ENCODE data around the gene RNF183. TPM values are rescaled to one million over a fixed set of nuclear protein-coding genes. Genes with fewer than 3 reads are reported as not detected.
A peak's percentile ranks its signal among the peaks of the same experiment; 100 is the strongest.

The RNF183 gene, protein sequence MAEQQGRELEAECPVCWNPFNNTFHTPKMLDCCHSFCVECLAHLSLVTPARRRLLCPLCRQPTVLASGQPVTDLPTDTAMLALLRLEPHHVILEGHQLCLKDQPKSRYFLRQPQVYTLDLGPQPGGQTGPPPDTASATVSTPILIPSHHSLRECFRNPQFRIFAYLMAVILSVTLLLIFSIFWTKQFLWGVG
- total RNA-seq = not detected in 2 replicates

- Histone ChIP-seq H3K4me2 (ENCODE audit: insufficient read depth, low read length) (no peak within 1 kb of the TSS), H4K20me1 (ENCODE audit: insufficient read depth, low read length) (no peaks in the 10 kb centered on the region), H3K79me2 (ENCODE audit: insufficient read depth, low read length) (no peaks in the 10 kb centered on the region), H3K27me3 (ENCODE audit: insufficient read depth, low read length) (peaks cover 18% of the 10 kb centered on the region), H3K36me3 (ENCODE audit: insufficient read depth, low read length) (no peaks in the 10 kb centered on the region), H3K9me3 (ENCODE audit: low read depth, low read length) (no peaks in the 10 kb centered on the region), H3K27ac (ENCODE audit: low read depth, low read length) (no peak within 1 kb of the TSS), H3K4me3 (ENCODE audit: insufficient read depth, low read length) (no peak within 1 kb of the TSS), H2AFZ (ENCODE audit: low read length) (no peak within 1 kb of the TSS), H3K4me1 (ENCODE audit: insufficient read depth, low read length) (no peaks in the 10 kb centered on the region)
- DNase-seq (ENCODE audit: insufficient read length, low spot score, missing footprints) = no peak
- TF ChIP-seq, protein P1, sequence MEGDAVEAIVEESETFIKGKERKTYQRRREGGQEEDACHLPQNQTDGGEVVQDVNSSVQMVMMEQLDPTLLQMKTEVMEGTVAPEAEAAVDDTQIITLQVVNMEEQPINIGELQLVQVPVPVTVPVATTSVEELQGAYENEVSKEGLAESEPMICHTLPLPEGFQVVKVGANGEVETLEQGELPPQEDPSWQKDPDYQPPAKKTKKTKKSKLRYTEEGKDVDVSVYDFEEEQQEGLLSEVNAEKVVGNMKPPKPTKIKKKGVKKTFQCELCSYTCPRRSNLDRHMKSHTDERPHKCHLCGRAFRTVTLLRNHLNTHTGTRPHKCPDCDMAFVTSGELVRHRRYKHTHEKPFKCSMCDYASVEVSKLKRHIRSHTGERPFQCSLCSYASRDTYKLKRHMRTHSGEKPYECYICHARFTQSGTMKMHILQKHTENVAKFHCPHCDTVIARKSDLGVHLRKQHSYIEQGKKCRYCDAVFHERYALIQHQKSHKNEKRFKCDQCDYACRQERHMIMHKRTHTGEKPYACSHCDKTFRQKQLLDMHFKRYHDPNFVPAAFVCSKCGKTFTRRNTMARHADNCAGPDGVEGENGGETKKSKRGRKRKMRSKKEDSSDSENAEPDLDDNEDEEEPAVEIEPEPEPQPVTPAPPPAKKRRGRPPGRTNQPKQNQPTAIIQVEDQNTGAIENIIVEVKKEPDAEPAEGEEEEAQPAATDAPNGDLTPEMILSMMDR (IDR thresholded peaks at IDR 0.05; ENCODE audit: extremely low read depth, low read depth, low read length) = no peak
Observed at GRCh38 chr9:113302792-113303418, at the start of gene RNF183. RNF183 (minus strand) TSS chr9:113303376; CDS start chr9:113298184, 5,192 bp downstream.

- H3K36me3 ChIP-seq (ENCODE audit: insufficient read depth, low read length) = no peaks in the 10 kb centered on the region
- TF ChIP-seq, protein P1 (IDR thresholded peaks at IDR 0.05; ENCODE audit: extremely low read depth, low read depth, low read length) = no peak
Observed at GRCh38 chr9:113352411-113352810, 49.2 kb upstream of the RNF183 start.

DNA sequence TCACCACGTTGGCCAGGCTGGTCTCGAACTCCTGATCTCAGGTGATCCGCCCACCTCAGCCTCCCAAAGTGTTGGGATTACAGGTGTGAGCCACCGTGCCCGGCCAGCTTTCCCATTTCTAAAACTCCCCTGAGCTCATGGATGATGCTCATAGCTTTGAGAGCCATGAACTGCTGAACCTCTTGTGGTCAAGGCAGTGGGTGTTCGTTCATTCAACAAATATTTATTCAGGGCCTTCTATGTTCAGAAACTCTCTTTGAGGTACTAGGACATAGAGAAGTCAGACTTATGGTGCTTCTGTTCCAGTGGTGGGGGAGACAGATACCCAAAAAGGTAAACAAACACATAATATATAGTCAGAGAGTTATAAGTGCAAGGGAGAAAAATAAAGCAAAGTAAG is 48.8 kb upstream of the RNF183 start:
- Histone ChIP-seq H4K20me1 (ENCODE audit: insufficient read depth, low read length) (no peaks in the 10 kb centered on the region), H3K79me2 (ENCODE audit: insufficient read depth, low read length) (no peaks in the 10 kb centered on the region), H3K4me3 (ENCODE audit: insufficient read depth, low read length) (no peak overlapping the region), H3K4me2 (ENCODE audit: insufficient read depth, low read length) (no peak overlapping the region), H2AFZ (ENCODE audit: low read length) (no peak overlapping the region), H3K36me3 (ENCODE audit: insufficient read depth, low read length) (no peaks in the 10 kb centered on the region), H3K27ac (ENCODE audit: low read depth, low read length) (no peak overlapping the region), H3K4me1 (ENCODE audit: insufficient read depth, low read length) (no peaks in the 10 kb centered on the region), H3K9me3 (ENCODE audit: low read depth, low read length) (no peaks in the 10 kb centered on the region), H3K27me3 (ENCODE audit: insufficient read depth, low read length) (peaks cover 60% of the 10 kb centered on the region)
- TF ChIP-seq, protein P1 (IDR thresholded peaks at IDR 0.05; ENCODE audit: extremely low read depth, low read depth, low read length) = no peak
- DNase-seq (ENCODE audit: insufficient read length, low spot score, missing footprints) = peak; percentile 74

More at GRCh38 chr9:113352411-113352810, 49.2 kb upstream of the RNF183 start:
- no peak overlapping the region for H3K27ac ChIP-seq (ENCODE audit: low read depth, low read length)
- H3K27me3 ChIP-seq (ENCODE audit: insufficient read depth, low read length) = peaks cover 61% of the 10 kb centered on the region
- no peak overlapping the region for H2AFZ ChIP-seq (ENCODE audit: low read length)
- no peak overlapping the region for H3K4me2 ChIP-seq (ENCODE audit: insufficient read depth, low read length)
- no peaks in the 10 kb centered on the region for H3K9me3 ChIP-seq (ENCODE audit: low read depth, low read length)
- H4K20me1 ChIP-seq (ENCODE audit: insufficient read depth, low read length) = no peaks in the 10 kb centered on the region
- DNase-seq (ENCODE audit: insufficient read length, low spot score, missing footprints) = peak; percentile 54
- H3K79me2 ChIP-seq (ENCODE audit: insufficient read depth, low read length) = no peaks in the 10 kb centered on the region
- H3K4me3 ChIP-seq (ENCODE audit: insufficient read depth, low read length) = no peak overlapping the region
- H3K4me1 ChIP-seq (ENCODE audit: insufficient read depth, low read length) = no peaks in the 10 kb centered on the region

- DNase-seq (ENCODE audit: insufficient read length, low spot score, missing footprints) = no peak
- Histone ChIP-seq H3K27me3 (ENCODE audit: insufficient read depth, low read length) (peaks cover 60% of the 10 kb centered on the region), H3K9me3 (ENCODE audit: low read depth, low read length) (no peaks in the 10 kb centered on the region), H3K79me2 (ENCODE audit: insufficient read depth, low read length) (no peaks in the 10 kb centered on the region), H2AFZ (ENCODE audit: low read length) (no peak overlapping the region), H3K4me3 (ENCODE audit: insufficient read depth, low read length) (no peak overlapping the region), H4K20me1 (ENCODE audit: insufficient read depth, low read length) (no peaks in the 10 kb centered on the region), H3K4me2 (ENCODE audit: insufficient read depth, low read length) (no peak overlapping the region), H3K36me3 (ENCODE audit: insufficient read depth, low read length) (no peaks in the 10 kb centered on the region), H3K4me1 (ENCODE audit: insufficient read depth, low read length) (no peaks in the 10 kb centered on the region), H3K27ac (ENCODE audit: low read depth, low read length) (no peak overlapping the region)
- TF ChIP-seq, protein P1 (IDR thresholded peaks at IDR 0.05; ENCODE audit: extremely low read depth, low read depth, low read length) = no peak
Observed at GRCh38 chr9:113350937-113351336, 47.8 kb upstream of the RNF183 start.

Data from osteoblast (primary cell).